Measurements from ENCODE around the gene CCDC12. TPM values are rescaled to one million over a fixed set of nuclear protein-coding genes. Genes with fewer than 3 reads are reported as not detected.

Gene CCDC12
- total RNA-seq, 1 donor from 2014 or later: 60.3 TPM

GRCh38 chr3:46906471-46907058 is 70.0 kb downstream of the CCDC12 start:
- TF ChIP-seq CTCF (conservative IDR thresholded peaks at IDR 0.05; ENCODE audit: low read depth, low read length): no peak
- H3K4me3 ChIP-seq (ENCODE audit: low read depth, low read length): no peak overlapping the region
- no peak for DNase-seq (ENCODE audit: low read depth)

GRCh38 chr3:46905661-46906451 is 70.7 kb downstream of the CCDC12 start:
- H3K4me3 ChIP-seq (ENCODE audit: low read depth, low read length): no peak overlapping the region
- no peak for TF ChIP-seq CTCF (conservative IDR thresholded peaks at IDR 0.05; ENCODE audit: low read depth, low read length)
- DNase-seq (ENCODE audit: low read depth): no peak

GRCh38 chr3:46905213-46905560 is 71.4 kb downstream of the CCDC12 start:
- no peak for DNase-seq (ENCODE audit: low read depth)
- H3K4me3 ChIP-seq (ENCODE audit: low read depth, low read length): no peak overlapping the region
- TF ChIP-seq CTCF (conservative IDR thresholded peaks at IDR 0.05; ENCODE audit: low read depth, low read length): no peak

GRCh38 chr3:46904303-46905212 is 72.0 kb downstream of the CCDC12 start:
- no peak overlapping the region for H3K4me3 ChIP-seq (ENCODE audit: low read depth, low read length)
- TF ChIP-seq CTCF (conservative IDR thresholded peaks at IDR 0.05; ENCODE audit: low read depth, low read length): no peak
- no peak for DNase-seq (ENCODE audit: low read depth)

GRCh38 chr3:46903341-46904302 is 72.9 kb downstream of the CCDC12 start:
- TF ChIP-seq CTCF (conservative IDR thresholded peaks at IDR 0.05; ENCODE audit: low read depth, low read length): no peak
- no peak overlapping the region for H3K4me3 ChIP-seq (ENCODE audit: low read depth, low read length)
- DNase-seq (ENCODE audit: low read depth): no peak

GRCh38 chr3:46902188-46902631 is 74.3 kb downstream of the CCDC12 start:
- DNase-seq (ENCODE audit: low read depth): no peak
- no peak overlapping the region for H3K4me3 ChIP-seq (ENCODE audit: low read depth, low read length)
- TF ChIP-seq CTCF (conservative IDR thresholded peaks at IDR 0.05; ENCODE audit: low read depth, low read length): no peak
